ENCODE data around the gene CAMKMT. TPM values are rescaled to one million over a fixed set of nuclear protein-coding genes. Genes with fewer than 3 reads are reported as not detected.

CAMKMT gene
- total RNA-seq, 3 donors from 2014 or later (not counting 1 experiment from before 2014, with no cell fraction given) = 18.1 to 25.0 (median 20.6) TPM

- no peaks in the 10 kb centered on the region for H3K27me3 Mint-ChIP-seq (ENCODE audit: low read depth in 2 of 2)
- H3K4me3 ChIP-seq (ENCODE audit: low read length) = no peak overlapping the region
- ATAC-seq = no peak
- H3K36me3 ChIP-seq (ENCODE audit: control insufficient read depth, insufficient read depth, low read length) = peaks cover 52% of the 10 kb centered on the region
- H3K4me1 ChIP-seq (ENCODE audit: control insufficient read depth, insufficient read depth, low read length) = no peaks in the 10 kb centered on the region
- H3K36me3 Mint-ChIP-seq = peaks cover 21% of the 10 kb centered on the region
- intact Hi-C loops (cut with micrococcal nuclease) = no loop called here
- no peaks in the 10 kb centered on the region for H3K27me3 ChIP-seq (ENCODE audit: control insufficient read depth, insufficient read depth, low read length)
- no peak overlapping the region for H3K27ac ChIP-seq (ENCODE audit: low read length)
- H3K9me3 Mint-ChIP-seq = no peaks in the 10 kb centered on the region
- TF ChIP-seq, protein P1, sequence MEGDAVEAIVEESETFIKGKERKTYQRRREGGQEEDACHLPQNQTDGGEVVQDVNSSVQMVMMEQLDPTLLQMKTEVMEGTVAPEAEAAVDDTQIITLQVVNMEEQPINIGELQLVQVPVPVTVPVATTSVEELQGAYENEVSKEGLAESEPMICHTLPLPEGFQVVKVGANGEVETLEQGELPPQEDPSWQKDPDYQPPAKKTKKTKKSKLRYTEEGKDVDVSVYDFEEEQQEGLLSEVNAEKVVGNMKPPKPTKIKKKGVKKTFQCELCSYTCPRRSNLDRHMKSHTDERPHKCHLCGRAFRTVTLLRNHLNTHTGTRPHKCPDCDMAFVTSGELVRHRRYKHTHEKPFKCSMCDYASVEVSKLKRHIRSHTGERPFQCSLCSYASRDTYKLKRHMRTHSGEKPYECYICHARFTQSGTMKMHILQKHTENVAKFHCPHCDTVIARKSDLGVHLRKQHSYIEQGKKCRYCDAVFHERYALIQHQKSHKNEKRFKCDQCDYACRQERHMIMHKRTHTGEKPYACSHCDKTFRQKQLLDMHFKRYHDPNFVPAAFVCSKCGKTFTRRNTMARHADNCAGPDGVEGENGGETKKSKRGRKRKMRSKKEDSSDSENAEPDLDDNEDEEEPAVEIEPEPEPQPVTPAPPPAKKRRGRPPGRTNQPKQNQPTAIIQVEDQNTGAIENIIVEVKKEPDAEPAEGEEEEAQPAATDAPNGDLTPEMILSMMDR (IDR thresholded peaks at IDR 0.05) = no peak
- WGBS (ENCODE audit: insufficient coverage) = 92% methylated on average over 13 of the region's 13 CpGs
- DNase-seq = no peak
- no peak overlapping the region for H3K4me3 Mint-ChIP-seq
- no peaks in the 10 kb centered on the region for H3K9me3 ChIP-seq (ENCODE audit: control insufficient read depth, insufficient read depth, low read length)
- H3K4me1 Mint-ChIP-seq = no peaks in the 10 kb centered on the region
- H3K27ac Mint-ChIP-seq = no peak overlapping the region
Measured at GRCh38 chr2:44326548-44327264, 35.0 kb upstream of the CAMKMT start.

DNA sequence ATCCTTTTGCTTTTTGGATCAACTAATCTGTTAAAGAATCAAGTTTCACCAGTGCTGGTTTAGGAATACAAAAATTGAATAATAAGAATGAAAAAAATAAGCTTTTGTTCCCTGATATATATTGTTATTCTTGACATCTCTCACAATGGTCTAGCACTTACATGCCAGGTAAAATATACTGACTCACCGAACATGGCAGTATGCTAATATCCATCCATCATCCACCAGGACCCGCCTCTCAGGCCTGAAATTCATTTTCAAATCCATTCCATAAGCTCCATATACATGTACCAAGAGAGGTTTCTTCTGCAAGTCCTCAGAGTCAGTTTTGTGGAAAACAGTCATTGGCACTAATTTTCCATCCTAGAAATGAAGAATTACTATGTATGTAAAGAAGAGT, 33.0 kb upstream of the CAMKMT start:
- peaks cover 37% of the 10 kb centered on the region for H3K36me3 ChIP-seq (ENCODE audit: control insufficient read depth, insufficient read depth, low read length)
- no peaks in the 10 kb centered on the region for H3K4me1 ChIP-seq (ENCODE audit: control insufficient read depth, insufficient read depth, low read length)
- no peaks in the 10 kb centered on the region for H3K9me3 ChIP-seq (ENCODE audit: control insufficient read depth, insufficient read depth, low read length)
- TF ChIP-seq, protein P1 (IDR thresholded peaks at IDR 0.05) = no peak
- no peaks in the 10 kb centered on the region for H3K27me3 Mint-ChIP-seq (ENCODE audit: low read depth in 2 of 2)
- no peak overlapping the region for H3K4me3 Mint-ChIP-seq
- 100% methylated on average over 2 of the region's 2 CpGs for WGBS (ENCODE audit: insufficient coverage)
- intact Hi-C loops (cut with micrococcal nuclease) = no loop called here
- H3K27ac ChIP-seq (ENCODE audit: low read length) = no peak overlapping the region
- H3K27me3 ChIP-seq (ENCODE audit: control insufficient read depth, insufficient read depth, low read length) = no peaks in the 10 kb centered on the region
- no peak overlapping the region for H3K4me3 ChIP-seq (ENCODE audit: low read length)
- H3K9me3 Mint-ChIP-seq = no peaks in the 10 kb centered on the region
- H3K4me1 Mint-ChIP-seq = no peaks in the 10 kb centered on the region
- ATAC-seq (no peak), DNase-seq (no peak)
- H3K36me3 Mint-ChIP-seq = peaks cover 8% of the 10 kb centered on the region
- H3K27ac Mint-ChIP-seq = peak overlapping the region; percentile 4 to 19

GRCh38 chr2:44329343-44329742, 32.4 kb upstream of the CAMKMT start:
- Mint-ChIP-seq H3K36me3 (peaks cover 8% of the 10 kb centered on the region), H3K27me3 (ENCODE audit: low read depth in 2 of 2) (no peaks in the 10 kb centered on the region), H3K9me3 (no peaks in the 10 kb centered on the region), H3K27ac (peak overlapping the region; percentile 4 to 19), H3K4me3 (no peak overlapping the region), H3K4me1 (no peaks in the 10 kb centered on the region)
- TF ChIP-seq, protein P1 (IDR thresholded peaks at IDR 0.05) = no peak
- 100% methylated on average over 1 of the region's 2 CpGs for WGBS (ENCODE audit: insufficient coverage)
- Histone ChIP-seq H3K27me3 (ENCODE audit: control insufficient read depth, insufficient read depth, low read length) (no peaks in the 10 kb centered on the region), H3K4me1 (ENCODE audit: control insufficient read depth, insufficient read depth, low read length) (no peaks in the 10 kb centered on the region), H3K4me3 (ENCODE audit: low read length) (no peak overlapping the region), H3K36me3 (ENCODE audit: control insufficient read depth, insufficient read depth, low read length) (peaks cover 32% of the 10 kb centered on the region), H3K9me3 (ENCODE audit: control insufficient read depth, insufficient read depth, low read length) (no peaks in the 10 kb centered on the region), H3K27ac (ENCODE audit: low read length) (no peak overlapping the region)
- no peak for DNase-seq
- intact Hi-C loops (cut with micrococcal nuclease) = no loop called here
- ATAC-seq = no peak

DNA sequence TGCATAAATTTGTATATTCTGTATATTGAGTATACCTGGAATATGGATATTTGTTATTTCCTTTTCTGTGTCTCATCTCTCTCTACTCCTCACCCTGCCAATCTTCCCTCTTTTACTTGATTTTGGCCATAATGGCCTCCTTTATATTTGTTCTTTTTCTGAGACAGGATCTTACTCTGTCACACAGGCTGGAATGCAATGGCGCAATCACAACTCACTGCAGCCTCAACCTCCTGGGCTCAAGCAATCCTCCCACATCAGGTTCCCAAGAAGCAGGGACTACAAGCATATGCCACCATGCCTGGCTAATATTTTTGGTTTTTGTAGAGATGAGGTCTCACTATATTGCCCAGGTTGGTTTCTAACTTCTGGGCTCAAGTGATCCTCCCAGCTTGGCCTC, 30.9 kb upstream of the CAMKMT start:
- WGBS (ENCODE audit: insufficient coverage) = 100% methylated on average over 1 of the region's 1 CpG
- peaks cover 4 to 5% of the 10 kb centered on the region in 2 donors for H3K4me1 Mint-ChIP-seq
- no peak overlapping the region for H3K4me3 Mint-ChIP-seq
- H3K27me3 Mint-ChIP-seq (ENCODE audit: low read depth in 2 of 2) = no peaks in the 10 kb centered on the region
- DNase-seq (no peak), ATAC-seq (no peak)
- peaks cover 9% of the 10 kb centered on the region for H3K36me3 Mint-ChIP-seq
- Histone ChIP-seq H3K9me3 (ENCODE audit: control insufficient read depth, insufficient read depth, low read length) (no peaks in the 10 kb centered on the region), H3K36me3 (ENCODE audit: control insufficient read depth, insufficient read depth, low read length) (peaks cover 25% of the 10 kb centered on the region), H3K4me1 (ENCODE audit: control insufficient read depth, insufficient read depth, low read length) (no peaks in the 10 kb centered on the region), H3K27me3 (ENCODE audit: control insufficient read depth, insufficient read depth, low read length) (no peaks in the 10 kb centered on the region), H3K27ac (ENCODE audit: low read length) (no peak overlapping the region), H3K4me3 (ENCODE audit: low read length) (no peak overlapping the region)
- H3K27ac Mint-ChIP-seq = no peak overlapping the region
- intact Hi-C loops (cut with micrococcal nuclease) = no loop called here
- no peaks in the 10 kb centered on the region for H3K9me3 Mint-ChIP-seq
- TF ChIP-seq, protein P1 (IDR thresholded peaks at IDR 0.05) = no peak
